DOHH2 (cell line): Measurements from ENCODE around the gene PCDHB8.

Experiments used
- CTCF ChIP-seq: fragments of 200-600 bp; sonication (generic); IDR thresholded peaks from one replicate; pipeline ENCODE4 v1.5.1; 2014; ENCODE audit warnings: antibody characterized with exemption, mild to moderate bottlenecking, low read depth, low read length; ENCODE audit not compliant: poor library complexity, severe bottlenecking
- EZH2phosphoT487 ChIP-seq: fragments of 200-600 bp; sonication (generic); IDR thresholded peaks from 2 replicates; pipeline ENCODE4 v1.6.1; 2017; ENCODE audit warnings: borderline replicate concordance, mild to moderate bottlenecking, antibody characterized with exemption, low read length, moderate library complexity, mixed read lengths

- no peak for TF ChIP-seq CTCF
- TF ChIP-seq EZH2phosphoT487, result no peak
Measured at GRCh38 chr5:141150224-141150992, 27.2 kb upstream of the PCDHB8 start.
